Mesenchymal stem cell (in vitro differentiated cells and primary cell): ENCODE measurements around the gene UBIAD1.
"Not testable (repeated sequence)": the region's sequence is repeated elsewhere in the genome, so short reads cannot be mapped to it uniquely, and the experiment has no call there.

Source experiments
- DNase-seq: peaks from one replicate; pipeline ENCODE4 v3.0.0-alpha.2; 2013
- H2AFZ ChIP-seq: one replicate; pipeline ENCODE4 v1.6.1; 2013; ENCODE audit warnings: low read depth, mild to moderate bottlenecking, control low read depth, inconsistent platforms, low read length, moderate library complexity
- H2AK5ac ChIP-seq: 2 replicates; pipeline ENCODE4 v1.6.1; 2013; ENCODE audit warnings: low read length, moderate library complexity, mild to moderate bottlenecking, inconsistent platforms; ENCODE audit not compliant: severe bottlenecking
- H2BK120ac ChIP-seq: one replicate; pipeline ENCODE4 v1.6.1; 2013; ENCODE audit warnings: low read depth, mild to moderate bottlenecking, inconsistent platforms, low read length, moderate library complexity
- H2BK12ac ChIP-seq, 2 experiments: one replicate each; pipeline ENCODE4 v1.6.1; 2013; ENCODE audit warnings: inconsistent platforms in 2 of 2, low read length in 2 of 2, mild to moderate bottlenecking in 2 of 2, moderate library complexity in 2 of 2, control low read depth in 1 of 2
- H2BK15ac ChIP-seq: one replicate; pipeline ENCODE4 v1.6.1; 2013; ENCODE audit warnings: mild to moderate bottlenecking, low read depth, inconsistent platforms; ENCODE audit not compliant: poor library complexity, severe bottlenecking
- H2BK5ac ChIP-seq: 2 replicates; pipeline ENCODE4 v1.6.1; 2013; ENCODE audit warnings: low read depth, mild to moderate bottlenecking, low read length, control low read depth, inconsistent platforms; ENCODE audit not compliant: poor library complexity, severe bottlenecking
- H3K14ac ChIP-seq, 2 experiments: one replicate each; pipeline ENCODE4 v1.6.1; 2013; ENCODE audit warnings: inconsistent platforms in 2 of 2, low read length in 2 of 2, control low read depth in 1 of 2, mild to moderate bottlenecking in 1 of 2, moderate library complexity in 1 of 2
- H3K18ac ChIP-seq, 2 experiments: one replicate each; pipeline ENCODE4 v1.6.1; 2013; ENCODE audit warnings: inconsistent platforms in 2 of 2, low read length in 2 of 2, control low read depth in 1 of 2, low read depth in 1 of 2, mild to moderate bottlenecking in 1 of 2
- H3K23ac ChIP-seq, 2 experiments: one replicate each; pipeline ENCODE4 v1.6.1; 2013; ENCODE audit warnings: inconsistent platforms in 2 of 2, low read length in 2 of 2, mild to moderate bottlenecking in 2 of 2, moderate library complexity in 2 of 2, control low read depth in 1 of 2
- H3K27ac ChIP-seq: 2 replicates; pipeline ENCODE4 v1.5.1; 2013; ENCODE audit warnings: mild to moderate bottlenecking, moderate library complexity, low read length, control low read depth, inconsistent platforms; ENCODE audit not compliant: poor library complexity, severe bottlenecking
- H3K27me3 ChIP-seq, 2 experiments: 2 replicates each; pipeline versions ENCODE4 v1.6.1 to v1.7.0; 2013; ENCODE audit warnings: low read length in 2 of 2, mild to moderate bottlenecking in 2 of 2, moderate library complexity in 2 of 2, control low read depth in 1 of 2, inconsistent platforms in 1 of 2; ENCODE audit not compliant: control insufficient read depth in 1 of 2, insufficient read depth in 1 of 2
- H3K36me3 ChIP-seq, 2 experiments: 2 replicates each; pipeline versions ENCODE4 v1.6.1 to v1.7.0; 2013; ENCODE audit warnings: low read length in 2 of 2, control low read depth in 1 of 2, inconsistent platforms in 1 of 2, low read depth in 1 of 2, mild to moderate bottlenecking in 1 of 2; ENCODE audit not compliant: insufficient read depth in 2 of 2, control insufficient read depth in 1 of 2
- H3K4ac ChIP-seq, 2 experiments: one replicate each; pipeline ENCODE4 v1.6.1; 2013; ENCODE audit warnings: inconsistent platforms in 2 of 2, low read length in 2 of 2, mild to moderate bottlenecking in 2 of 2, moderate library complexity in 2 of 2, control low read depth in 1 of 2, low read depth in 1 of 2
- H3K4me1 ChIP-seq: 2 replicates; pipeline ENCODE4 v1.6.1; 2013; ENCODE audit warnings: low read depth, low read length, control low read depth; ENCODE audit not compliant: control insufficient read depth, insufficient read depth
- H3K4me2 ChIP-seq: 2 replicates; pipeline ENCODE4 v1.6.1; 2013; ENCODE audit warnings: low read length, mild to moderate bottlenecking, inconsistent platforms; ENCODE audit not compliant: poor library complexity, severe bottlenecking
- H3K4me3 ChIP-seq, 2 experiments: 2 replicates each; pipeline versions ENCODE4 v1.5.1 to v1.7.0; 2013; ENCODE audit warnings: low read length in 2 of 2, mild to moderate bottlenecking in 2 of 2, control low read depth in 1 of 2, low read depth in 1 of 2; ENCODE audit not compliant: insufficient read depth in 1 of 2
- H3K79me1 ChIP-seq: replicated peaks from 2 replicates; pipeline ENCODE4 v1.6.1; 2013; ENCODE audit warnings: mild to moderate bottlenecking, control low read depth, low read length, inconsistent platforms; ENCODE audit not compliant: poor library complexity, severe bottlenecking
- H3K9ac ChIP-seq: 2 replicates; pipeline ENCODE4 v1.7.0; 2013; ENCODE audit warnings: mild to moderate bottlenecking, low read length, moderate library complexity
- H3K9me3 ChIP-seq: 2 replicates; pipeline ENCODE4 v1.7.0; 2013; ENCODE audit warnings: mild to moderate bottlenecking, low read length; ENCODE audit not compliant: control insufficient read depth
- H4K8ac ChIP-seq: one replicate; pipeline ENCODE4 v1.6.1; 2013; ENCODE audit warnings: inconsistent platforms, mild to moderate bottlenecking, low read length, moderate library complexity
- H4K91ac ChIP-seq: one replicate; pipeline ENCODE4 v1.6.1; 2013; ENCODE audit warnings: mild to moderate bottlenecking, low read length, inconsistent platforms
- WGBS: methylation state at CpG from one replicate; pipeline ENCODE4 v1.1.7; 2013; ENCODE audit warnings: mixed read lengths; 5-methylcytosine and 5-hydroxymethylcytosine counted together

UBIAD1 gene

GRCh38 chr1:11297774-11298173 lies 24.8 kb downstream of the UBIAD1 start:
- H3K9ac ChIP-seq, H2BK120ac ChIP-seq, H2AFZ ChIP-seq, H4K91ac ChIP-seq, H3K79me1 ChIP-seq, H3K36me3 ChIP-seq, DNase-seq, H2BK5ac ChIP-seq, H2BK12ac ChIP-seq, H3K4me1 ChIP-seq, H4K8ac ChIP-seq, H3K4me3 ChIP-seq, H2AK5ac ChIP-seq, H3K4ac ChIP-seq, H3K9me3 ChIP-seq, H3K4me2 ChIP-seq, H3K27ac ChIP-seq, H3K23ac ChIP-seq, H2BK15ac ChIP-seq, H3K14ac ChIP-seq, H3K18ac ChIP-seq: not testable (repeated sequence)
- 97% methylated on average over 5 of the region's 5 CpGs for WGBS
- H3K27me3 ChIP-seq: peaks cover 6 to 12% of the 10 kb centered on the region in 2 experiments

- H2BK12ac ChIP-seq: no peak overlapping the region
- H3K4me1 ChIP-seq: no peaks in the 10 kb centered on the region
- H3K79me1 ChIP-seq: no peaks in the 10 kb centered on the region
- no peak overlapping the region for H3K9ac ChIP-seq
- no peak overlapping the region for H2AK5ac ChIP-seq
- H3K27me3 ChIP-seq: peaks cover 6 to 12% of the 10 kb centered on the region in 2 experiments
- H3K23ac ChIP-seq: no peak overlapping the region
- peak overlapping the region; percentile 9 for H4K91ac ChIP-seq
- no peak overlapping the region for H2BK15ac ChIP-seq
- no peak overlapping the region for H3K4me2 ChIP-seq
- no peak overlapping the region for H3K4ac ChIP-seq
- no peak overlapping the region for H2BK120ac ChIP-seq
- peaks cover 6 to 9% of the 10 kb centered on the region in 2 experiments for H3K36me3 ChIP-seq
- 89% methylated on average over 10 of the region's 12 CpGs for WGBS
- H3K9me3 ChIP-seq: no peaks in the 10 kb centered on the region
- no peak overlapping the region for H2AFZ ChIP-seq
- no peak overlapping the region for H3K14ac ChIP-seq
- DNase-seq: no peak
- no peak overlapping the region for H4K8ac ChIP-seq
- H2BK5ac ChIP-seq: no peak overlapping the region
- no peak overlapping the region for H3K27ac ChIP-seq
- H3K18ac ChIP-seq: no peak overlapping the region
- no peak overlapping the region for H3K4me3 ChIP-seq
Measured at GRCh38 chr1:11298390-11299224, 25.6 kb downstream of the UBIAD1 start.

- H3K18ac ChIP-seq: no peak overlapping the region
- H2BK15ac ChIP-seq: no peak overlapping the region
- H3K4me1 ChIP-seq: no peaks in the 10 kb centered on the region
- no peak overlapping the region for H2BK5ac ChIP-seq
- no peak overlapping the region for H3K4me2 ChIP-seq
- peaks cover 6 to 16% of the 10 kb centered on the region in 2 experiments for H3K27me3 ChIP-seq
- H2BK12ac ChIP-seq: no peak overlapping the region
- DNase-seq: no peak
- no peak overlapping the region for H3K4ac ChIP-seq
- WGBS: 89% methylated on average over 10 of the region's 10 CpGs
- H3K9me3 ChIP-seq: no peaks in the 10 kb centered on the region
- no peak overlapping the region for H3K27ac ChIP-seq
- H3K4me3 ChIP-seq: no peak overlapping the region
- H3K14ac ChIP-seq: no peak overlapping the region
- H3K9ac ChIP-seq: no peak overlapping the region
- peaks cover 6 to 9% of the 10 kb centered on the region in 2 experiments for H3K36me3 ChIP-seq
- H2AK5ac ChIP-seq: no peak overlapping the region
- H4K8ac ChIP-seq: no peak overlapping the region
- no peak overlapping the region for H3K23ac ChIP-seq
- H2BK120ac ChIP-seq: no peak overlapping the region
- no peak overlapping the region for H4K91ac ChIP-seq
- H3K79me1 ChIP-seq: no peaks in the 10 kb centered on the region
- H2AFZ ChIP-seq: no peak overlapping the region
Measured at GRCh38 chr1:11299225-11299574, 26.2 kb downstream of the UBIAD1 start.

GRCh38 chr1:11301601-11302000 lies 28.6 kb downstream of the UBIAD1 start:
- Histone ChIP-seq H3K18ac (no peak overlapping the region), H3K4ac (no peak overlapping the region), H3K4me2 (no peak overlapping the region), H4K91ac (no peak overlapping the region), H3K27me3 (peaks cover 6 to 18% of the 10 kb centered on the region in 2 experiments), H3K9me3 (no peaks in the 10 kb centered on the region), H2BK120ac (no peak overlapping the region), H2AK5ac (no peak overlapping the region), H3K9ac (no peak overlapping the region), H3K23ac (no peak overlapping the region), H2BK5ac (no peak overlapping the region), H3K4me3 (no peak overlapping the region), H3K14ac (peak overlapping the region in 1 of 2 experiments; percentile 65), H3K4me1 (no peaks in the 10 kb centered on the region), H2BK12ac (no peak overlapping the region), H3K79me1 (no peaks in the 10 kb centered on the region), H3K36me3 (no peaks in the 10 kb centered on the region), H3K27ac (no peak overlapping the region), H2BK15ac (no peak overlapping the region), H4K8ac (no peak overlapping the region), H2AFZ (no peak overlapping the region)
- 87% methylated on average over 9 of the region's 9 CpGs for WGBS
- no peak for DNase-seq
